Suprapubic skin (tissue), 4 donors: ENCODE measurements around the gene SNX27. TPM values are rescaled to one million over a fixed set of nuclear protein-coding genes. Genes with fewer than 3 reads are reported as not detected.

Source experiments
- DNase-seq, 2 donors: peaks; one replicate each; pipeline ENCODE4 v3.0.0-alpha.2; 2019; ENCODE audit warnings: low spot score in 2 of 2
- H3K27ac ChIP-seq: fragments of 200-600 bp; sonication (generic); one replicate; pipeline ENCODE4 v1.5.1; 2019
- H3K27me3 ChIP-seq: fragments of 200-600 bp; sonication (generic); one replicate; pipeline ENCODE4 v1.5.1; 2019
- H3K36me3 ChIP-seq: fragments of 200-600 bp; sonication (generic); one replicate; pipeline ENCODE4 v1.5.1; 2019
- H3K4me1 ChIP-seq: fragments of 200-600 bp; sonication (generic); one replicate; pipeline ENCODE4 v1.5.1; 2019
- H3K4me3 ChIP-seq: fragments of 200-600 bp; sonication (generic); one replicate; pipeline ENCODE4 v1.5.1; 2019; ENCODE audit warnings: mild to moderate bottlenecking
- H3K9me3 ChIP-seq: fragments of 200-600 bp; sonication (generic); one replicate; pipeline ENCODE4 v1.5.1; 2019
- EP300 ChIP-seq: sonication (generic); formaldehyde crosslinking; IDR thresholded peaks from one replicate; pipeline ENCODE4 v1.6.1; 2017; ENCODE audit warnings: antibody characterized with exemption
- POLR2A ChIP-seq, 2 donors: fragments of 450-650 bp; IDR thresholded peaks; one replicate each; pipeline ENCODE4 v1.6.1; 2017; ENCODE audit warnings: antibody characterized with exemption in 2 of 2, mild to moderate bottlenecking in 2 of 2, moderate library complexity in 2 of 2
- POLR2AphosphoS5 ChIP-seq, 3 donors: sonication (generic); formaldehyde crosslinking; IDR thresholded peaks; one replicate each; pipeline ENCODE4 v1.6.1; 2017; ENCODE audit warnings: antibody characterized with exemption in 3 of 3
- WGBS: methylation state at CpG from one replicate; pipeline ENCODE4 v1.1.5; 2018; 5-methylcytosine and 5-hydroxymethylcytosine counted together
- total RNA-seq, 4 donors: library from RNA; depleted of rRNA; stranded (reverse); fragments of >200 nt; gene quantifications; one replicate each; pipeline ENCODE4 v1.1.0, GENCODE V29; 2016
- TF ChIP-seq, protein P1 (sequence below), 2 donors: fragments of 200-600 bp in 1 of 2; fragments of 450-650 bp in 1 of 2; sonication (generic) in 1 of 2; IDR thresholded peaks; one replicate each; pipeline ENCODE4 v1.5.1; 2016 to 2019; ENCODE audit warnings: antibody characterized with exemption in 2 of 2, mild to moderate bottlenecking in 1 of 2, moderate library complexity in 1 of 2

Gene SNX27
- total RNA-seq, 4 donors from 2014 or later, result 19.8 to 45.4 (median 29.0) TPM

DNA sequence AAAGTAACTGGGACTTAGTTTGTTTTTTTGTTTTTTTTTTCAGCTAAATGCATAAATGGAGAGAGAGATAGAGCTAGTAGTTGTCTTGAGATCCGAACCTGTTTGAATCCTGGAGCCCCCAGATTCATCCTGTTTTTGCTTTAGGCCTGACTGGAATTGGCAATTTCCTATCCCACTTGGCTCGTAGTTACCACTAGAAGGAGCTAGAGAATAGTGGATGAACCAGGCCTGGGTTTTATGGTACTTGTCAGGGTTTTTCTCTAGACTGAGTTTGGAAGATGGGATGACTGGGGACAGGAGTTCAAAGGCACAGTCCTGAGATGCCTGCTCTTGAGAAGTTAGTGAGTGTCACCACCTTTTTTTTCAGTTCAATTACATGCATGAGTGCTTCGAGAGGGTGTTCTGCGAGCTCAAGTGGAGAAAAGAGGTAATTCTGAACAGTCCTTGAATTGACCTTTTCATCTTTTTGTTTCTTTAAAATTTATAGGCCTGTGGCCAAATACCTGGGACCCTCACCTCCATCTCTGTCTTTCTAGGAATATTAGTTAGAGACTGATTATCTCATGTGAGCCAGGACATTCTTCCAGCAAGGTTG is 81.3 kb downstream of the SNX27 start:
- 84% methylated on average over 4 of the region's 4 CpGs for WGBS
- no peaks in the 10 kb centered on the region for H3K4me1 ChIP-seq
- H3K4me3 ChIP-seq, result no peak overlapping the region
- TF ChIP-seq, protein P1, sequence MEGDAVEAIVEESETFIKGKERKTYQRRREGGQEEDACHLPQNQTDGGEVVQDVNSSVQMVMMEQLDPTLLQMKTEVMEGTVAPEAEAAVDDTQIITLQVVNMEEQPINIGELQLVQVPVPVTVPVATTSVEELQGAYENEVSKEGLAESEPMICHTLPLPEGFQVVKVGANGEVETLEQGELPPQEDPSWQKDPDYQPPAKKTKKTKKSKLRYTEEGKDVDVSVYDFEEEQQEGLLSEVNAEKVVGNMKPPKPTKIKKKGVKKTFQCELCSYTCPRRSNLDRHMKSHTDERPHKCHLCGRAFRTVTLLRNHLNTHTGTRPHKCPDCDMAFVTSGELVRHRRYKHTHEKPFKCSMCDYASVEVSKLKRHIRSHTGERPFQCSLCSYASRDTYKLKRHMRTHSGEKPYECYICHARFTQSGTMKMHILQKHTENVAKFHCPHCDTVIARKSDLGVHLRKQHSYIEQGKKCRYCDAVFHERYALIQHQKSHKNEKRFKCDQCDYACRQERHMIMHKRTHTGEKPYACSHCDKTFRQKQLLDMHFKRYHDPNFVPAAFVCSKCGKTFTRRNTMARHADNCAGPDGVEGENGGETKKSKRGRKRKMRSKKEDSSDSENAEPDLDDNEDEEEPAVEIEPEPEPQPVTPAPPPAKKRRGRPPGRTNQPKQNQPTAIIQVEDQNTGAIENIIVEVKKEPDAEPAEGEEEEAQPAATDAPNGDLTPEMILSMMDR (IDR thresholded peaks at IDR 0.05), result peak in 1 of 2 donors; percentile 20
- TF ChIP-seq POLR2AphosphoS5 (IDR thresholded peaks at IDR 0.05), result no peak
- H3K27ac ChIP-seq, result no peak overlapping the region
- H3K27me3 ChIP-seq, result no peaks in the 10 kb centered on the region
- peaks cover 55% of the 10 kb centered on the region for H3K36me3 ChIP-seq
- H3K9me3 ChIP-seq, result no peaks in the 10 kb centered on the region
- DNase-seq, result no peak

DNA sequence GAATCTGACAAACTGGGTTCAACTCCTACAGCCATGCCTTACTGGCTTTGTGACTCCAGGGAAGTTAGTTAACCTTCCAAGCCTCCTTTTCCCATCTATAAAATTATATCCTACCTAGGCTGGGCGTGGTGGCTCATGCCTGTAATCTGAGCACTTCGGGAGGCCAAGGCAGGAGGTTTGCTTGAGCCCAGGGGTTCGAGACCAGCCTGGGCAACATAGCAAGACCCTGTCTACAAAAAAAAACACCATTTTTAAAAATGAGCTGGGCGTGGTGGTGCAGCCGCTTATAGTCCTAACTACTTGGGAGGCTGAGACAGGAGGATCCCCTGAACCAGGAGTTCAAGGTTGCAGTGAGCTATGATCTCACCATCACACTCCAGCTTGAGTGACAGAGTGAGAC is 89.7 kb downstream of the SNX27 start:
- no peak overlapping the region for H3K4me3 ChIP-seq
- no peaks in the 10 kb centered on the region for H3K27me3 ChIP-seq
- H3K36me3 ChIP-seq, result peaks cover 52% of the 10 kb centered on the region
- H3K9me3 ChIP-seq, result no peaks in the 10 kb centered on the region
- no peaks in the 10 kb centered on the region for H3K4me1 ChIP-seq
- no peak for TF ChIP-seq EP300
- TF ChIP-seq POLR2A (IDR thresholded peaks at IDR 0.05), result no peak
- TF ChIP-seq, protein P1 (IDR thresholded peaks at IDR 0.05), result no peak
- no peak for TF ChIP-seq POLR2AphosphoS5 (IDR thresholded peaks at IDR 0.05)
- WGBS, result 96% methylated on average over 5 of the region's 5 CpGs
- H3K27ac ChIP-seq, result no peak overlapping the region
- no peak for DNase-seq

DNA sequence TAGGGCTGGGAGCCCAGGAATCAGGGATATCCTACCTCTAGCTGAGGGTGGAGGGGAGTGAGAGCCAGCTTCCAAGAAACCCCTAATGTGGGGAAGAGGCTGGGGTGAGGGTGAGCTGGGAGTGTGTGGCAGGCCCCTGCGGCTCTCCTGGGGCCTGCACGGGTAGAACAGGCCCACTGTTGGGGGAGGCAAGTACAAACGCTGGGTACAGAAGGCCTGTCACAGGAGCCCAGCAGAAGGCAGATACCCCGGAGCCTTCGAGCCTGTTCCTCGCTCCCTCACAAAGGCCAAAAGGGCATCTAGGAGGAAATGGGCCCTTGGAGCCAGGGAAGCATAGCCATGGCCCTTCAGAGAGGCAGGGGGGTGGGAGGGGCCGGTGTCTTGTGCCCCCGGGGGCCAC is 91.1 kb downstream of the SNX27 start:
- Histone ChIP-seq H3K27me3 (no peaks in the 10 kb centered on the region), H3K27ac (no peak overlapping the region), H3K4me1 (no peaks in the 10 kb centered on the region), H3K36me3 (peaks cover 37% of the 10 kb centered on the region), H3K4me3 (no peak overlapping the region), H3K9me3 (no peaks in the 10 kb centered on the region)
- DNase-seq, result no peak
- 33% methylated on average over 6 of the region's 8 CpGs for WGBS
- no peak for TF ChIP-seq POLR2AphosphoS5 (IDR thresholded peaks at IDR 0.05)
- TF ChIP-seq EP300, result no peak
- no peak for TF ChIP-seq POLR2A (IDR thresholded peaks at IDR 0.05)
- TF ChIP-seq, protein P1 (IDR thresholded peaks at IDR 0.05), result no peak

DNA sequence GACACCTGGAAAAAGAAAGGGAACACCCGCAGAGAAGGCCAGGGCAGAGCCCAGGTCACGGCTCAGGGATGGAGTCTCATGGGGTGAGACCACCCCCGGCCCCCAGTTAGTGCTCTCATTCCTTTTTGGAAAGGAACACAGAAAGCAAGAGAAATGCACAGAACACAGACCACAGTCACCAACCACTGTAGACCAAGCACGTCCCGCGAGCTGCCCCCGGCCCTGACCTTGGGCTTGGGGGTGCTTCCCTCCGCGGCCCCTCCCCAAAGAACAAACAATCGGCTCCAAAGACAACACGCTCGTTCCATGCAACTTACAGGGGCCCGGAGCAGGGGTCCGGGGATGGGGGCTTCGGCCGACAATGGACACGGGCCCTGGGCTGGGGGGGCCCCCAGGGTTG is 92.0 kb downstream of the SNX27 start:
- Histone ChIP-seq H3K27me3 (no peaks in the 10 kb centered on the region), H3K4me3 (no peak overlapping the region), H3K4me1 (no peaks in the 10 kb centered on the region), H3K36me3 (peaks cover 29% of the 10 kb centered on the region), H3K27ac (no peak overlapping the region), H3K9me3 (no peaks in the 10 kb centered on the region)
- WGBS, result 69% methylated on average over 17 of the region's 17 CpGs
- no peak for TF ChIP-seq POLR2A (IDR thresholded peaks at IDR 0.05)
- no peak for TF ChIP-seq POLR2AphosphoS5 (IDR thresholded peaks at IDR 0.05)
- TF ChIP-seq, protein P1 (IDR thresholded peaks at IDR 0.05), result no peak
- TF ChIP-seq EP300, result no peak
- DNase-seq, result no peak

DNA sequence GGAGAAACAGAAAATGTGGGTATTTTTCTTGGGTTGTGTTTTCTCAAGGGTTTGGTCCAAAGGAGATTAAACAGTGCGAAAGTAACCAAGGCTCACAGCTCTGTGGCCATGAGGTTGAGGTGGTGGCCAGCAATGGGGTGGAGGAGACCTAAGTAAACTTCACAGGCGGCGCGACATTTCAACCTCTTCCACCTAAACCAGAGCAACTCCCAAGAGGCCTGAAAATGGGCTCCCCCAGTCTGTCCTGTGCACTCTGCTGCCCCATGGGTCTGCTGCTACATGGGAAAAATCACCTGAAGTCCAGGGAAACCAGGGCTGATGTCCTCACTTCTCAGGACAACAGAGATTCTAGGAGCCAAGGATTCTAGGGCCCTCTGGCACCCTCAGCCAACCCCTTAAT is 92.4 kb downstream of the SNX27 start:
- no peak overlapping the region for H3K27ac ChIP-seq
- 74% methylated on average over 4 of the region's 4 CpGs for WGBS
- DNase-seq, result no peak
- TF ChIP-seq POLR2A (IDR thresholded peaks at IDR 0.05), result no peak
- no peak for TF ChIP-seq EP300
- TF ChIP-seq, protein P1 (IDR thresholded peaks at IDR 0.05), result no peak
- no peaks in the 10 kb centered on the region for H3K27me3 ChIP-seq
- no peaks in the 10 kb centered on the region for H3K4me1 ChIP-seq
- no peak overlapping the region for H3K4me3 ChIP-seq
- peaks cover 24% of the 10 kb centered on the region for H3K36me3 ChIP-seq
- no peaks in the 10 kb centered on the region for H3K9me3 ChIP-seq
